H1 (cell line): ENCODE measurements around the gene TDRD3. TPM values are rescaled to one million over a fixed set of nuclear protein-coding genes. Genes with fewer than 3 reads are reported as not detected.

ENCODE experiments used
- CTCF ChIA-PET: fragments of 300-600 bp; sonication (Branson Sonifier 250); formaldehyde crosslinking; loops from one replicate; lab custom pipeline; 2021; ENCODE audit not compliant: partially characterized antibody; lab: Charles Lee
- POLR2A ChIA-PET: fragments of 300-600 bp; sonication (Branson Sonifier 250); formaldehyde crosslinking; loops from one replicate; lab custom pipeline; 2021; ENCODE audit warnings: inconsistent platforms; ENCODE audit not compliant: partially characterized antibody; lab: Charles Lee
- DNase-seq, 2 experiments: peaks; one replicate each; pipeline versions ENCODE4 v3.0.0 to v3.0.0-alpha.2; 2010 to 2022; ENCODE audit warnings: low spot score in 2 of 2, low read depth in 1 of 2, mixed read lengths in 1 of 2
- FAIRE-seq: peaks from 2 replicates; lab custom pipeline; 2011; peaks lifted over from hg19 to GRCh38; lab: Jason Lieb, UNC
- H2AFZ ChIP-seq: 2 replicates; pipeline ENCODE4 v1.8.1; 2012; ENCODE audit warnings: low read length, inconsistent platforms
- H2AK5ac ChIP-seq: 2 replicates; pipeline ENCODE4 v1.6.1; 2013; ENCODE audit warnings: low read depth, low read length
- H2BK120ac ChIP-seq: replicated peaks from 2 replicates; pipeline ENCODE3; 2013; ENCODE audit warnings: low read depth, low read length, inconsistent platforms
- H2BK12ac ChIP-seq: 2 replicates; pipeline ENCODE4 v1.6.1; 2013; ENCODE audit warnings: low read depth, low read length
- H2BK15ac ChIP-seq: 2 replicates; pipeline ENCODE4 v1.6.1; 2013; ENCODE audit warnings: low read length
- H2BK20ac ChIP-seq: 2 replicates; pipeline ENCODE4 v1.6.1; 2013; ENCODE audit warnings: low read length
- H2BK5ac ChIP-seq: 2 replicates; pipeline ENCODE4 v1.6.1; 2013; ENCODE audit warnings: low read depth, low read length
- H3K14ac ChIP-seq: 2 replicates; pipeline ENCODE4 v1.6.1; 2013; ENCODE audit warnings: inconsistent platforms; ENCODE audit not compliant: insufficient read length
- H3K18ac ChIP-seq: 2 replicates; pipeline ENCODE4 v1.6.1; 2013; ENCODE audit warnings: low read length; ENCODE audit errors: extremely low read depth
- H3K23ac ChIP-seq: 2 replicates; pipeline ENCODE4 v1.6.1; 2013; ENCODE audit warnings: inconsistent platforms; ENCODE audit not compliant: insufficient read length
- H3K23me2 ChIP-seq: 2 replicates; pipeline ENCODE4 v1.6.1; 2013; ENCODE audit warnings: low read depth, low read length
- H3K27ac ChIP-seq: 2 replicates; pipeline ENCODE4 v1.6.1; 2011; ENCODE audit warnings: low read depth, low read length, inconsistent platforms
- H3K27me3 ChIP-seq, 4 experiments: replicated peaks in 1 of 4; 1 replicate in 1 of 4; 2 replicates in 3 of 4; pipeline versions ENCODE4 v1.6.1 to v1.8.1; 2011 to 2013; ENCODE audit warnings: low read length in 3 of 4, mild to moderate bottlenecking in 3 of 4, inconsistent platforms in 2 of 4, mixed read lengths in 2 of 4, moderate library complexity in 1 of 4; ENCODE audit not compliant: control insufficient read depth in 3 of 4, insufficient read depth in 3 of 4; ENCODE audit errors: extremely low read depth in 1 of 4
- H3K36me3 ChIP-seq, 4 experiments: 2 replicates each; pipeline versions ENCODE4 v1.6.1 to v1.8.1; 2011 to 2013; ENCODE audit warnings: mild to moderate bottlenecking in 4 of 4, low read length in 3 of 4, moderate library complexity in 2 of 4, control low read depth in 1 of 4, inconsistent platforms in 1 of 4; ENCODE audit not compliant: insufficient read depth in 4 of 4, control insufficient read depth in 2 of 4
- H3K4ac ChIP-seq: replicated peaks from 2 replicates; pipeline ENCODE3; 2013; ENCODE audit warnings: low read length, low read depth, mixed read lengths, inconsistent platforms; ENCODE audit not compliant: insufficient read length
- H3K4me1 ChIP-seq, 4 experiments: replicated peaks in 1 of 4; 1 replicate in 1 of 4; 2 replicates in 3 of 4; pipeline versions ENCODE4 v1.6.1 to v1.8.1; 2011 to 2013; ENCODE audit warnings: low read length in 3 of 4, inconsistent platforms in 2 of 4, mixed read lengths in 1 of 4; ENCODE audit not compliant: insufficient read depth in 4 of 4, control insufficient read depth in 3 of 4
- H3K4me2 ChIP-seq, 2 experiments: 2 replicates each; pipeline versions ENCODE4 v1.6.1 to v1.8.1; 2011 to 2013; ENCODE audit warnings: low read depth in 2 of 2, low read length in 2 of 2, control low read depth in 1 of 2, inconsistent platforms in 1 of 2, mild to moderate bottlenecking in 1 of 2; ENCODE audit not compliant: insufficient read depth in 1 of 2
- H3K4me3 ChIP-seq, 4 experiments: fragments of 200-600, 300-600 bp in 1 of 4; sonication (generic), shearing (Covaris generic), sonication (Bioruptor Twin) in 1 of 4; 2 replicates each; pipeline versions ENCODE4 v1.5.1 to v1.8.1; 2011 to 2016; ENCODE audit warnings: low read length in 4 of 4, low read depth in 3 of 4, control low read depth in 2 of 4, inconsistent platforms in 2 of 4, mild to moderate bottlenecking in 2 of 4, mixed read lengths in 1 of 4, moderate library complexity in 1 of 4; ENCODE audit not compliant: insufficient read depth in 2 of 4; ENCODE audit errors: extremely low read depth in 1 of 4
- H3K56ac ChIP-seq: replicated peaks from 2 replicates; pipeline ENCODE3; 2013; ENCODE audit warnings: low read depth, mild to moderate bottlenecking, mixed read lengths, low read length, inconsistent platforms; ENCODE audit not compliant: insufficient read length
- H3K79me1 ChIP-seq: 2 replicates; pipeline ENCODE4 v1.6.1; 2013; ENCODE audit warnings: low read depth, low read length, control low read depth
- H3K79me2 ChIP-seq, 2 experiments: 2 replicates each; pipeline versions ENCODE4 v1.6.1 to v1.8.1; 2012 to 2013; ENCODE audit warnings: low read length in 2 of 2, mild to moderate bottlenecking in 2 of 2, inconsistent platforms in 1 of 2; ENCODE audit not compliant: insufficient read depth in 2 of 2, control insufficient read depth in 1 of 2
- H3K9ac ChIP-seq, 4 experiments: replicated peaks in 1 of 4; 1 replicate in 1 of 4; 2 replicates in 3 of 4; pipeline versions ENCODE4 v1.6.1 to v1.8.1; 2011 to 2013; ENCODE audit warnings: low read depth in 3 of 4, low read length in 3 of 4, control low read depth in 2 of 4, mild to moderate bottlenecking in 2 of 4, moderate library complexity in 2 of 4, inconsistent platforms in 1 of 4; ENCODE audit errors: extremely low read depth in 1 of 4
- H3K9me3 ChIP-seq, 2 experiments: 2 replicates each; pipeline versions ENCODE4 v1.6.1 to v1.8.1; 2012 to 2013; ENCODE audit warnings: mild to moderate bottlenecking in 2 of 2, moderate library complexity in 2 of 2, control low read depth in 1 of 2, inconsistent platforms in 1 of 2, low read depth in 1 of 2, low read length in 1 of 2, mixed read lengths in 1 of 2; ENCODE audit not compliant: insufficient read depth in 2 of 2
- H4K20me1 ChIP-seq, 2 experiments: replicated peaks in 1 of 2; 2 replicates each; pipeline versions ENCODE3 to v1.8.1; 2011 to 2013; ENCODE audit warnings: inconsistent platforms in 2 of 2, low read length in 2 of 2, mild to moderate bottlenecking in 1 of 2; ENCODE audit not compliant: insufficient read depth in 2 of 2, control insufficient read depth in 1 of 2
- H4K5ac ChIP-seq: 2 replicates; pipeline ENCODE4 v1.6.1; 2013; ENCODE audit warnings: low read length, low read depth, mixed read lengths, inconsistent platforms; ENCODE audit not compliant: insufficient read length
- H4K8ac ChIP-seq: 2 replicates; pipeline ENCODE4 v1.8.0; 2013; ENCODE audit warnings: mild to moderate bottlenecking, moderate library complexity, low read length, inconsistent platforms; ENCODE audit not compliant: insufficient read depth; ENCODE audit errors: extremely low read depth
- H4K91ac ChIP-seq: replicated peaks from 2 replicates; pipeline ENCODE3; 2013; ENCODE audit warnings: low read length, mixed read lengths, inconsistent platforms; ENCODE audit not compliant: insufficient read length
- BCL11A ChIP-seq, 2 experiments: IDR thresholded peaks; one replicate each; pipeline ENCODE4 v1.6.1; 2011; ENCODE audit warnings: low read depth in 2 of 2, low read length in 2 of 2, mild to moderate bottlenecking in 2 of 2
- CBX8 ChIP-seq: fragments of 300-800, 300-1000 bp; sonication (generic); IDR thresholded peaks from 2 replicates; pipeline ENCODE4 v1.7.1; 2016; ENCODE audit warnings: low read depth, low read length, borderline replicate concordance
- CREB1 ChIP-seq: IDR thresholded peaks from 2 replicates; pipeline ENCODE4 v1.6.1; 2012; ENCODE audit warnings: inconsistent platforms
- EGR1 ChIP-seq: IDR thresholded peaks from 2 replicates; pipeline ENCODE4 v1.6.1; 2011; ENCODE audit warnings: low read depth, low read length, borderline replicate concordance
- MAFK ChIP-seq: IDR thresholded peaks from 2 replicates; pipeline ENCODE4 v1.6.1; 2012; ENCODE audit warnings: low read depth, mild to moderate bottlenecking, improper control_type of control experiment, low read length
- RFX5 ChIP-seq: IDR thresholded peaks from 2 replicates; pipeline ENCODE4 v1.6.1; 2011; ENCODE audit warnings: low read depth, low read length, improper control_type of control experiment, borderline replicate concordance
- SIRT6 ChIP-seq: IDR thresholded peaks from one replicate; pipeline ENCODE4 v1.7.1; 2012; ENCODE audit warnings: low read length, inconsistent platforms
- SIX5 ChIP-seq: IDR thresholded peaks from 2 replicates; pipeline ENCODE4 v1.6.1; 2011; ENCODE audit warnings: mild to moderate bottlenecking, low read depth, low read length
- WGBS, 2 experiments: shearing (Covaris generic) in 1 of 2; methylation state at CpG; one replicate each; pipeline versions ENCODE4 v1.1.6 to v1.1.7; 2013 to 2015; ENCODE audit warnings: low lambda C conversion rate in 2 of 2, mixed read lengths in 2 of 2, inconsistent platforms in 1 of 2, low coverage in 1 of 2, missing lambda C conversion rate in 1 of 2; ENCODE audit not compliant: insufficient replicate concordance in 2 of 2, insufficient coverage in 1 of 2, insufficient read length in 1 of 2; ENCODE audit errors: extremely low coverage in 1 of 2, missing lambda C conversion rate in 1 of 2; 5-methylcytosine and 5-hydroxymethylcytosine counted together
- polyA plus RNA-seq, 7 experiments: library from polyadenylated mRNA; depleted of rRNA in 3 of 7; stranded (reverse) in 5 of 7; unstranded in 2 of 7; fragments of >200 nt in 5 of 7; fragments of 200-250 nt in 2 of 7; gene quantifications; 1 replicate in 5 of 7; 2 replicates in 1 of 7; 4 replicates in 1 of 7; pipeline versions ENCODE4 v1.2.1 to v1.2.3, GENCODE V29; 2011 to 2013; ENCODE audit warnings: missing spikeins in 2 of 7, mixed read lengths in 2 of 7
- total RNA-seq: library from RNA; stranded (reverse); fragmentation: NEBNext Ultra II Directional; extraction: Animal tissue kit (Norgen Biotek cat#: 25700); gene quantifications from 2 replicates; pipeline ENCODE4 v1.2.1, GENCODE V29; 2021
- TF ChIP-seq, protein P1 (sequence below), 3 experiments: IDR thresholded peaks; 1 replicate in 2 of 3; 2 replicates in 1 of 3; pipeline versions ENCODE4 v1.5.1 to v1.6.1; 2011; ENCODE audit warnings: low read length in 3 of 3, mild to moderate bottlenecking in 3 of 3, inconsistent platforms in 2 of 3, low read depth in 1 of 3, moderate library complexity in 1 of 3; ENCODE audit not compliant: insufficient read depth in 1 of 3; ENCODE audit errors: control extremely low read depth in 1 of 3
- TF ChIP-seq, protein P2 (sequence below): IDR thresholded peaks from 2 replicates; pipeline ENCODE4 v1.6.1; 2012; ENCODE audit warnings: inconsistent platforms

TDRD3 gene
- total and polyA plus RNA-seq, 2 of the 8 experiments (the other 6 are each of a cell fraction or from before 2014, with no cell fraction given) = 2.5 to 14.7 TPM

DNA sequence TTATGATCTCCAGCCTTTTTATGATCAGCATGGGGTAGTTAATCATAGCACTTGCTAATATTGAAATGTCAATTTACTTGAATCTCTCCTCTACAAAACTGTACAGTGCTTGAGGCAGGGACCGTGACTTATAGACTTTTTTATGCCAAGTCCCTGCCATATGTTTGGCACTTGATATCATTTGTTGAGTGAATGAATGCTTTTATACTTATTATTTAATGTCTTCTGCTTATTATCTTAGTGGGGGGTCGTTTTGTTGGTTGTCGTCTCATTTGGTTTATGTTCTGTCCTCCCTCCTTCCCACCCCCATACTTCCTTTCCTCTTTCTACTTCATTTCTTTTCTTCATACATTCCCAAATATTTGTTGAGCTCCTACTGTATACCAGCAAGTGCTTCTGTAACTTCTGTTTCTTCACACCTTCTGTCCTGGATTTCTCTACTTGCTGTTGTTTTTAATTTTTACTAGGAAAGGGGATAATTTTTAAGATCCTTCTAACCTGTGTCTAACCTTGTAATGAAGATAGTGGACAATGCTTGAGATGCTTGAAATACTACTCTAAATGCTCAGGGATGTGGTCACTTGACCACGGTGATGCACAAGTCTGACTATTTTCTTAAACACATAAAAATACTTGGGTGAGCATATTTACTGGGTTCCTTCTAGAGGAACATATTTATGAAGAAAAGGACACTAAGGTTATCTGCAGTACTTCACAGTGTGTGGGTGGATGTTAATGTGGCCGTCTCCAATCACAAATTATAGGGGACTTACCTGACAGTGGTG is 223.8 kb downstream of the TDRD3 start:
- Histone ChIP-seq H3K27me3 (no peaks in the 10 kb centered on the region), H3K9ac (no peak overlapping the region), H2BK20ac (no peak overlapping the region), H4K20me1 (no peaks in the 10 kb centered on the region), H3K56ac (no peak overlapping the region), H3K4me2 (no peak overlapping the region), H2BK120ac (no peak overlapping the region), H3K79me2 (no peaks in the 10 kb centered on the region), H2AFZ (no peak overlapping the region), H4K8ac (no peak overlapping the region), H4K5ac (no peak overlapping the region), H3K9me3 (no peaks in the 10 kb centered on the region), H3K4me1 (peaks cover 0 to 4% (median 0%) of the 10 kb centered on the region in 4 experiments; a peak in 2 of 7 replicates), H2AK5ac (no peak overlapping the region), H3K27ac (no peak overlapping the region), H3K36me3 (no peaks in the 10 kb centered on the region), H4K91ac (no peak overlapping the region), H2BK12ac (no peak overlapping the region), H2BK5ac (no peak overlapping the region), H3K4ac (no peak overlapping the region), H3K23me2 (no peaks in the 10 kb centered on the region; the same call in 1 of the 2 replicates), H3K14ac (no peak overlapping the region), H2BK15ac (no peak overlapping the region), H3K79me1 (no peaks in the 10 kb centered on the region), H3K18ac (no peak overlapping the region), H3K4me3 (no peak overlapping the region), H3K23ac (no peak overlapping the region)
- DNase-seq (no peak), FAIRE-seq (no peak)
- POLR2A ChIA-PET = no interaction called here
- WGBS, 2 experiments = 84% methylated on average over 5 of the region's 5 CpGs; no CpG with 5 or more reads in 1 of the 2 experiments
- CTCF ChIA-PET = interaction anchor here (1.0 to 2.0 kb wide), 8 partner anchors 139 to 632 kb away, joined by 3 to 14 read pairs (median 4); no protein-coding TSS in a partner anchor
- no peak for TF ChIP-seq EGR1
- TF ChIP-seq, protein P1, sequence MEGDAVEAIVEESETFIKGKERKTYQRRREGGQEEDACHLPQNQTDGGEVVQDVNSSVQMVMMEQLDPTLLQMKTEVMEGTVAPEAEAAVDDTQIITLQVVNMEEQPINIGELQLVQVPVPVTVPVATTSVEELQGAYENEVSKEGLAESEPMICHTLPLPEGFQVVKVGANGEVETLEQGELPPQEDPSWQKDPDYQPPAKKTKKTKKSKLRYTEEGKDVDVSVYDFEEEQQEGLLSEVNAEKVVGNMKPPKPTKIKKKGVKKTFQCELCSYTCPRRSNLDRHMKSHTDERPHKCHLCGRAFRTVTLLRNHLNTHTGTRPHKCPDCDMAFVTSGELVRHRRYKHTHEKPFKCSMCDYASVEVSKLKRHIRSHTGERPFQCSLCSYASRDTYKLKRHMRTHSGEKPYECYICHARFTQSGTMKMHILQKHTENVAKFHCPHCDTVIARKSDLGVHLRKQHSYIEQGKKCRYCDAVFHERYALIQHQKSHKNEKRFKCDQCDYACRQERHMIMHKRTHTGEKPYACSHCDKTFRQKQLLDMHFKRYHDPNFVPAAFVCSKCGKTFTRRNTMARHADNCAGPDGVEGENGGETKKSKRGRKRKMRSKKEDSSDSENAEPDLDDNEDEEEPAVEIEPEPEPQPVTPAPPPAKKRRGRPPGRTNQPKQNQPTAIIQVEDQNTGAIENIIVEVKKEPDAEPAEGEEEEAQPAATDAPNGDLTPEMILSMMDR (IDR thresholded peaks at IDR 0.05; ENCODE audit: control extremely low read depth in 1 of 3, insufficient read depth in 1 of 3, low read depth in 1 of 3, low read length in 3 of 3) = no peak
- TF ChIP-seq, protein P2, sequence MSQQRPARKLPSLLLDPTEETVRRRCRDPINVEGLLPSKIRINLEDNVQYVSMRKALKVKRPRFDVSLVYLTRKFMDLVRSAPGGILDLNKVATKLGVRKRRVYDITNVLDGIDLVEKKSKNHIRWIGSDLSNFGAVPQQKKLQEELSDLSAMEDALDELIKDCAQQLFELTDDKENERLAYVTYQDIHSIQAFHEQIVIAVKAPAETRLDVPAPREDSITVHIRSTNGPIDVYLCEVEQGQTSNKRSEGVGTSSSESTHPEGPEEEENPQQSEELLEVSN = no peak
- no peak for TF ChIP-seq CREB1
- TF ChIP-seq BCL11A (IDR thresholded peaks at IDR 0.05; ENCODE audit: low read depth in 2 of 2, low read length in 2 of 2) = no peak
- TF ChIP-seq RFX5 = no peak
- TF ChIP-seq SIX5 = no peak
- no peak for TF ChIP-seq CBX8
- no peak for TF ChIP-seq MAFK
- TF ChIP-seq SIRT6 = no peak
